Loucy (cell line): ENCODE results near the gene INO80B.
"Not testable (repeated sequence)": the region's sequence is repeated elsewhere in the genome, so short reads cannot be mapped to it uniquely, and the experiment has no call there.

ENCODE experiments used
- H2AFZ ChIP-seq: fragments of 200-600 bp; sonication (generic); 2 replicates; pipeline ENCODE4 v1.6.0; 2016; ENCODE audit warnings: antibody characterized with exemption, mild to moderate bottlenecking, low read length, moderate library complexity
- H3F3A ChIP-seq: fragments of 200-600 bp; 2 replicates; pipeline ENCODE4 v1.6.0; 2016; ENCODE audit warnings: antibody characterized with exemption, low read depth, mild to moderate bottlenecking
- H3K27me3 ChIP-seq: fragments of 200-600 bp; sonication (generic); 2 replicates; pipeline ENCODE4 v1.6.1; 2014; ENCODE audit warnings: low read length, mild to moderate bottlenecking; ENCODE audit not compliant: insufficient read depth, poor library complexity, severe bottlenecking
- H3K36me3 ChIP-seq: fragments of 200-600 bp; sonication (generic); 2 replicates; pipeline ENCODE4 v1.6.1; 2016; ENCODE audit warnings: low read length; ENCODE audit not compliant: insufficient read depth
- H3K4me1 ChIP-seq: fragments of 200-600 bp; sonication (generic); 2 replicates; pipeline ENCODE4 v1.5.1; 2014; ENCODE audit warnings: low read length, mild to moderate bottlenecking; ENCODE audit not compliant: insufficient read depth, poor library complexity, severe bottlenecking
- H3K4me2 ChIP-seq: fragments of 200-600 bp; sonication (generic); 2 replicates; pipeline ENCODE4 v1.6.0; 2014; ENCODE audit warnings: antibody characterized with exemption, low read length, low read depth, mild to moderate bottlenecking; ENCODE audit not compliant: poor library complexity, severe bottlenecking
- H3K4me3 ChIP-seq: fragments of 200-600 bp; sonication (generic); 2 replicates; pipeline ENCODE4 v1.5.1; 2014; ENCODE audit warnings: low read length, mild to moderate bottlenecking, mixed read lengths; ENCODE audit not compliant: poor library complexity, severe bottlenecking
- H3K79me2 ChIP-seq: fragments of 200-600 bp; sonication (generic); 2 replicates; pipeline ENCODE4 v1.6.1; 2014; ENCODE audit warnings: low read length; ENCODE audit not compliant: insufficient read depth
- H3K9ac ChIP-seq: fragments of 200-600 bp; sonication (generic); 2 replicates; pipeline ENCODE4 v1.6.0; 2014; ENCODE audit warnings: mild to moderate bottlenecking, low read depth, low read length, moderate library complexity; ENCODE audit not compliant: poor library complexity, severe bottlenecking
- H3K9me2 ChIP-seq: fragments of 200-600 bp; sonication (generic); replicated peaks from 2 replicates; pipeline ENCODE4 v1.6.1; 2016; ENCODE audit warnings: low read depth, low read length, mixed read lengths
- H3K9me3 ChIP-seq: fragments of 200-600 bp; sonication (generic); 2 replicates; pipeline ENCODE4 v1.6.1; 2014; ENCODE audit warnings: mild to moderate bottlenecking, antibody characterized with exemption, low read length, low read depth; ENCODE audit not compliant: insufficient read depth
- H4K20me1 ChIP-seq: fragments of 200-600 bp; sonication (generic); 2 replicates; pipeline ENCODE4 v1.6.0; 2014; ENCODE audit warnings: antibody characterized with exemption, low read length, mild to moderate bottlenecking; ENCODE audit not compliant: insufficient read depth, poor library complexity, severe bottlenecking
- EZH2phosphoT487 ChIP-seq: fragments of 200-600 bp; IDR thresholded peaks from 2 replicates; pipeline ENCODE4 v1.6.1; 2018; ENCODE audit warnings: antibody characterized with exemption, mild to moderate bottlenecking, moderate library complexity, borderline replicate concordance
- TF ChIP-seq, protein P1 (sequence below): fragments of 200-600 bp; sonication (generic); conservative IDR thresholded peaks from 2 replicates; pipeline ENCODE4 v1.5.1; 2014; ENCODE audit warnings: mild to moderate bottlenecking, antibody characterized with exemption, low read length

Gene INO80B

GRCh38 chr2:74440378-74441169 lies 14.3 kb upstream of the INO80B start:
- H2AFZ ChIP-seq = peak overlapping the region; percentile 93
- no peaks in the 10 kb centered on the region for H3K36me3 ChIP-seq
- no peaks in the 10 kb centered on the region for H3K9me2 ChIP-seq
- peak overlapping the region; percentile 80 for H3K4me3 ChIP-seq
- H4K20me1 ChIP-seq = peaks cover 2% of the 10 kb centered on the region
- peak overlapping the region; percentile 99 for H3K4me2 ChIP-seq
- H3F3A ChIP-seq = no peaks in the 10 kb centered on the region
- no peaks in the 10 kb centered on the region for H3K27me3 ChIP-seq
- TF ChIP-seq EZH2phosphoT487 = no peak
- TF ChIP-seq, protein P1, sequence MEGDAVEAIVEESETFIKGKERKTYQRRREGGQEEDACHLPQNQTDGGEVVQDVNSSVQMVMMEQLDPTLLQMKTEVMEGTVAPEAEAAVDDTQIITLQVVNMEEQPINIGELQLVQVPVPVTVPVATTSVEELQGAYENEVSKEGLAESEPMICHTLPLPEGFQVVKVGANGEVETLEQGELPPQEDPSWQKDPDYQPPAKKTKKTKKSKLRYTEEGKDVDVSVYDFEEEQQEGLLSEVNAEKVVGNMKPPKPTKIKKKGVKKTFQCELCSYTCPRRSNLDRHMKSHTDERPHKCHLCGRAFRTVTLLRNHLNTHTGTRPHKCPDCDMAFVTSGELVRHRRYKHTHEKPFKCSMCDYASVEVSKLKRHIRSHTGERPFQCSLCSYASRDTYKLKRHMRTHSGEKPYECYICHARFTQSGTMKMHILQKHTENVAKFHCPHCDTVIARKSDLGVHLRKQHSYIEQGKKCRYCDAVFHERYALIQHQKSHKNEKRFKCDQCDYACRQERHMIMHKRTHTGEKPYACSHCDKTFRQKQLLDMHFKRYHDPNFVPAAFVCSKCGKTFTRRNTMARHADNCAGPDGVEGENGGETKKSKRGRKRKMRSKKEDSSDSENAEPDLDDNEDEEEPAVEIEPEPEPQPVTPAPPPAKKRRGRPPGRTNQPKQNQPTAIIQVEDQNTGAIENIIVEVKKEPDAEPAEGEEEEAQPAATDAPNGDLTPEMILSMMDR = no peak
- H3K79me2 ChIP-seq = peaks cover 24% of the 10 kb centered on the region; the same call in 1 of the 2 replicates
- H3K9me3 ChIP-seq = no peaks in the 10 kb centered on the region
- H3K4me1 ChIP-seq = peaks cover 39% of the 10 kb centered on the region
- peak overlapping the region; percentile 92 for H3K9ac ChIP-seq

DNA sequence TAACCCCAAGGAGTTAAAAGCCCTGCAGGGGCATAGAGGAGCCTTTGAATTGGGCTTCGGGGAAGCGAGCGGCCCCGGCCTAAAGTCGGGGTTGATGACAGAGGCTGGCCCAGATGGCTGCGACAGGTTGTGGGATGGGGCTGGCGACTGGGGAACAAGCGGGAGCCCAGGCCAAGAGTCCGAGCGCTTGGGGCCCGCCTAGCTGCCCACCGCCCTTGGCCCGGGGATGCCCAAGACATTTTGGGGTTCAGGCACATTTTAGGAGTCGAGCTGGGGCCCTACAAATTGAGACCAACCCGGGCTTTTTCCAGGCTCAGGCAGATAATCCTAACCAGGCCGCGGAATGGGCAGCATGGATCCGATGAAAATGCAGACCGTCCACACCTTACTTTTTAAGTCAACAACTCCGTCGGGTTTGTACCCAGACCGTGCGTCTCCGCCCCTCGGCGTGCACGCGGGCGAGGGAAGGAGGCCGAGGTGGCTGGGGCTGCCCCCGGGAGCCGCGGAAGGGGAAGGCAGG lies 13.7 kb upstream of the INO80B start:
- H3K9ac ChIP-seq = peak overlapping the region; percentile 92
- no peaks in the 10 kb centered on the region for H3K9me2 ChIP-seq
- no peak overlapping the region for H3K4me3 ChIP-seq
- peaks cover 24% of the 10 kb centered on the region; the same call in 1 of the 2 replicates for H3K79me2 ChIP-seq
- H3F3A ChIP-seq = no peaks in the 10 kb centered on the region
- H3K4me1 ChIP-seq = peaks cover 39% of the 10 kb centered on the region
- H3K4me2 ChIP-seq = peak overlapping the region; percentile 99
- H3K36me3 ChIP-seq = no peaks in the 10 kb centered on the region
- H3K9me3 ChIP-seq = no peaks in the 10 kb centered on the region
- H4K20me1 ChIP-seq = peaks cover 2% of the 10 kb centered on the region
- no peak overlapping the region; the same call in 1 of the 2 replicates for H2AFZ ChIP-seq
- no peaks in the 10 kb centered on the region for H3K27me3 ChIP-seq
- TF ChIP-seq, protein P1 = no peak
- no peak for TF ChIP-seq EZH2phosphoT487

- H3K27me3 ChIP-seq = no peaks in the 10 kb centered on the region
- H3K4me2 ChIP-seq = peak within 1 kb of the TSS; percentile 99
- no peaks in the 10 kb centered on the region for H3K9me3 ChIP-seq
- no peaks in the 10 kb centered on the region for H3K36me3 ChIP-seq
- peak within 1 kb of the TSS; percentile 80 for H3K4me3 ChIP-seq
- peaks cover 38% of the 10 kb centered on the region for H3K4me1 ChIP-seq
- no peaks in the 10 kb centered on the region for H3F3A ChIP-seq
- no peaks in the 10 kb centered on the region for H3K9me2 ChIP-seq
- peak within 1 kb of the TSS; percentile 92 for H3K9ac ChIP-seq
- H4K20me1 ChIP-seq = peaks cover 2% of the 10 kb centered on the region
- H3K79me2 ChIP-seq = peaks cover 24% of the 10 kb centered on the region; the same call in 1 of the 2 replicates
- peak within 1 kb of the TSS; percentile 93 for H2AFZ ChIP-seq
- no peak for TF ChIP-seq EZH2phosphoT487
- TF ChIP-seq, protein P1 = no peak
Measured at GRCh38 chr2:74441690-74442482, 13.0 kb upstream of the INO80B start, which contains the start of gene RTKN. TSS of gene RTKN (minus strand) at chr2:74441937. CDS start at chr2:74441816, 121 bp downstream.

GRCh38 chr2:74442483-74443297 lies 12.2 kb upstream of the INO80B start:
- H3K9ac ChIP-seq, H2AFZ ChIP-seq, H3K9me3 ChIP-seq, H3K36me3 ChIP-seq, H3K9me2 ChIP-seq, H3K4me3 ChIP-seq, H3F3A ChIP-seq, H3K4me2 ChIP-seq, H4K20me1 ChIP-seq, H3K27me3 ChIP-seq: not testable (repeated sequence)
- H3K4me1 ChIP-seq = peaks cover 30% of the 10 kb centered on the region
- H3K79me2 ChIP-seq = peaks cover 24% of the 10 kb centered on the region; the same call in 1 of the 2 replicates
